HG03025 (cell line): ENCODE measurements around the gene ASB14.
A peak's percentile ranks its signal among the peaks of the same experiment; 100 is the strongest.

ENCODE experiments used
- ATAC-seq: cut with Tn5 transposase; IDR thresholded peaks from one replicate; pipeline ENCODE4 v1.9.1; 2021; ENCODE audit warnings: mild to moderate bottlenecking, moderate library complexity; ENCODE audit not compliant: unreplicated experiment, low FRiP score

ASB14 gene

GRCh38 chr3:57261929-57262328 lies 30.6 kb downstream of the ASB14 start:
- ATAC-seq, result no peak

- ATAC-seq, result no peak
These were observed 31.4 kb downstream of the ASB14 start for GRCh38 chr3:57261119-57261518.

- no peak for ATAC-seq
These were observed 34.8 kb downstream of the ASB14 start for GRCh38 chr3:57257678-57258077.

GRCh38 chr3:57256844-57257243 lies 35.6 kb downstream of the ASB14 start:
- no peak for ATAC-seq

GRCh38 chr3:57252404-57252803 lies 40.1 kb downstream of the ASB14 start:
- no peak for ATAC-seq

GRCh38 chr3:57244946-57245345 lies 47.5 kb downstream of the ASB14 start:
- no peak for ATAC-seq

GRCh38 chr3:57234613-57235575 lies 57.6 kb downstream of the ASB14 start:
- no peak for ATAC-seq

GRCh38 chr3:57233799-57234198 lies 58.7 kb downstream of the ASB14 start:
- ATAC-seq, result no peak

- no peak for ATAC-seq
These were observed 62.5 kb downstream of the ASB14 start for GRCh38 chr3:57230006-57230405.

GRCh38 chr3:57227930-57228751 lies 64.3 kb downstream of the ASB14 start:
- peak; percentile 53 for ATAC-seq

GRCh38 chr3:57227204-57227929 lies 65.1 kb downstream of the ASB14 start, which contains the start of gene APPL1:
TSS of gene APPL1 (plus strand) at chr3:57227729. CDS start at chr3:57227884, 155 bp downstream.
- ATAC-seq, result peak; percentile 87

GRCh38 chr3:57226176-57226575 lies 66.3 kb downstream of the ASB14 start:
- no peak for ATAC-seq

GRCh38 chr3:57224856-57225255 lies 67.6 kb downstream of the ASB14 start:
- no peak for ATAC-seq

GRCh38 chr3:57221883-57222282 lies 70.6 kb downstream of the ASB14 start:
- no peak for ATAC-seq
